Suprapubic skin (tissue), 4 donors: Measurements from ENCODE around the gene RERE. TPM values are rescaled to one million over a fixed set of nuclear protein-coding genes. Genes with fewer than 3 reads are reported as not detected.

ENCODE experiments used
- DNase-seq, 2 donors: peaks; one replicate each; pipeline ENCODE4 v3.0.0-alpha.2; 2019; ENCODE audit warnings: low spot score in 2 of 2
- H3K27ac ChIP-seq: fragments of 200-600 bp; sonication (generic); one replicate; pipeline ENCODE4 v1.5.1; 2019
- H3K27me3 ChIP-seq: fragments of 200-600 bp; sonication (generic); one replicate; pipeline ENCODE4 v1.5.1; 2019
- H3K36me3 ChIP-seq: fragments of 200-600 bp; sonication (generic); one replicate; pipeline ENCODE4 v1.5.1; 2019
- H3K4me1 ChIP-seq: fragments of 200-600 bp; sonication (generic); one replicate; pipeline ENCODE4 v1.5.1; 2019
- H3K4me3 ChIP-seq: fragments of 200-600 bp; sonication (generic); one replicate; pipeline ENCODE4 v1.5.1; 2019; ENCODE audit warnings: mild to moderate bottlenecking
- H3K9me3 ChIP-seq: fragments of 200-600 bp; sonication (generic); one replicate; pipeline ENCODE4 v1.5.1; 2019
- CTCF ChIP-seq, 2 donors: fragments of 200-600 bp in 1 of 2; fragments of 450-650 bp in 1 of 2; sonication (generic) in 1 of 2; IDR thresholded peaks; one replicate each; pipeline ENCODE4 v1.5.1; 2016 to 2019; ENCODE audit warnings: antibody characterized with exemption in 2 of 2, mild to moderate bottlenecking in 1 of 2, moderate library complexity in 1 of 2
- EP300 ChIP-seq: sonication (generic); formaldehyde crosslinking; IDR thresholded peaks from one replicate; pipeline ENCODE4 v1.6.1; 2017; ENCODE audit warnings: antibody characterized with exemption
- POLR2A ChIP-seq, 2 donors: fragments of 450-650 bp; IDR thresholded peaks; one replicate each; pipeline ENCODE4 v1.6.1; 2017; ENCODE audit warnings: antibody characterized with exemption in 2 of 2, mild to moderate bottlenecking in 2 of 2, moderate library complexity in 2 of 2
- POLR2AphosphoS5 ChIP-seq, 3 donors: sonication (generic); formaldehyde crosslinking; IDR thresholded peaks; one replicate each; pipeline ENCODE4 v1.6.1; 2017; ENCODE audit warnings: antibody characterized with exemption in 3 of 3
- WGBS: methylation state at CpG from one replicate; pipeline ENCODE4 v1.1.5; 2018; 5-methylcytosine and 5-hydroxymethylcytosine counted together
- total RNA-seq, 4 donors: library from RNA; depleted of rRNA; stranded (reverse); fragments of >200 nt; gene quantifications; one replicate each; pipeline ENCODE4 v1.1.0, GENCODE V29; 2016

Gene RERE
- total RNA-seq, 4 donors from 2014 or later, result 43.4 to 113 (median 83.3) TPM

GRCh38 chr1:8689431-8690252 lies 127.8 kb downstream of the RERE start:
- 92% methylated on average over 6 of the region's 6 CpGs for WGBS
- Histone ChIP-seq H3K4me1 (peaks cover 6% of the 10 kb centered on the region), H3K36me3 (no peaks in the 10 kb centered on the region), H3K27me3 (no peaks in the 10 kb centered on the region), H3K4me3 (no peak overlapping the region), H3K9me3 (no peaks in the 10 kb centered on the region), H3K27ac (no peak overlapping the region)
- TF ChIP-seq CTCF (IDR thresholded peaks at IDR 0.05) (no peak), POLR2AphosphoS5 (IDR thresholded peaks at IDR 0.05) (no peak), POLR2A (IDR thresholded peaks at IDR 0.05) (no peak), EP300 (no peak)
- no peak for DNase-seq

- TF ChIP-seq POLR2A (IDR thresholded peaks at IDR 0.05) (no peak), POLR2AphosphoS5 (IDR thresholded peaks at IDR 0.05) (no peak), EP300 (no peak), CTCF (IDR thresholded peaks at IDR 0.05) (no peak)
- H3K27ac ChIP-seq, result no peak overlapping the region
- no peak overlapping the region for H3K4me3 ChIP-seq
- no peaks in the 10 kb centered on the region for H3K27me3 ChIP-seq
- 90% methylated on average over 2 of the region's 2 CpGs for WGBS
- no peak for DNase-seq
- peaks cover 6% of the 10 kb centered on the region for H3K4me1 ChIP-seq
- no peaks in the 10 kb centered on the region for H3K36me3 ChIP-seq
- no peaks in the 10 kb centered on the region for H3K9me3 ChIP-seq
Observed at GRCh38 chr1:8687538-8687937, 129.9 kb downstream of the RERE start.

GRCh38 chr1:8687039-8687438 lies 130.4 kb downstream of the RERE start:
- TF ChIP-seq POLR2AphosphoS5 (IDR thresholded peaks at IDR 0.05), result no peak
- TF ChIP-seq CTCF (IDR thresholded peaks at IDR 0.05), result no peak
- TF ChIP-seq EP300, result no peak
- no peak for TF ChIP-seq POLR2A (IDR thresholded peaks at IDR 0.05)
- H3K4me3 ChIP-seq, result no peak overlapping the region
- H3K27me3 ChIP-seq, result no peaks in the 10 kb centered on the region
- 44% methylated on average over 4 of the region's 4 CpGs for WGBS
- DNase-seq, result no peak
- H3K9me3 ChIP-seq, result no peaks in the 10 kb centered on the region
- no peaks in the 10 kb centered on the region for H3K36me3 ChIP-seq
- no peak overlapping the region for H3K27ac ChIP-seq
- peaks cover 6% of the 10 kb centered on the region for H3K4me1 ChIP-seq

GRCh38 chr1:8685463-8685862 lies 132.0 kb downstream of the RERE start:
- no peak overlapping the region for H3K27ac ChIP-seq
- no peak for TF ChIP-seq CTCF (IDR thresholded peaks at IDR 0.05)
- TF ChIP-seq POLR2AphosphoS5 (IDR thresholded peaks at IDR 0.05), result no peak
- TF ChIP-seq EP300, result no peak
- TF ChIP-seq POLR2A (IDR thresholded peaks at IDR 0.05), result no peak
- H3K9me3 ChIP-seq, result no peaks in the 10 kb centered on the region
- H3K4me1 ChIP-seq, result peaks cover 8% of the 10 kb centered on the region
- H3K36me3 ChIP-seq, result no peaks in the 10 kb centered on the region
- no peak overlapping the region for H3K4me3 ChIP-seq
- WGBS, result 72% methylated on average over 8 of the region's 8 CpGs
- no peaks in the 10 kb centered on the region for H3K27me3 ChIP-seq
- no peak for DNase-seq

GRCh38 chr1:8684590-8684989 lies 132.8 kb downstream of the RERE start:
- TF ChIP-seq POLR2A (IDR thresholded peaks at IDR 0.05), result no peak
- no peak for TF ChIP-seq CTCF (IDR thresholded peaks at IDR 0.05)
- TF ChIP-seq POLR2AphosphoS5 (IDR thresholded peaks at IDR 0.05), result no peak
- no peak for TF ChIP-seq EP300
- Histone ChIP-seq H3K27ac (no peak overlapping the region), H3K27me3 (no peaks in the 10 kb centered on the region), H3K9me3 (no peaks in the 10 kb centered on the region), H3K4me1 (peaks cover 15% of the 10 kb centered on the region), H3K36me3 (no peaks in the 10 kb centered on the region), H3K4me3 (no peak overlapping the region)
- 100% methylated on average over 1 of the region's 1 CpG for WGBS
- DNase-seq, result no peak
